GM18502 (cell line): Measurements from ENCODE around the gene ABLIM3.

Experiments used
- ATAC-seq: cut with Tn5 transposase; IDR thresholded peaks from one replicate; pipeline ENCODE4 v1.9.1; 2021; ENCODE audit warnings: mild to moderate bottlenecking; ENCODE audit not compliant: unreplicated experiment, poor library complexity

The ABLIM3 gene

GRCh38 chr5:149273950-149274349 lies 132.7 kb downstream of the ABLIM3 start:
- ATAC-seq, result no peak

DNA sequence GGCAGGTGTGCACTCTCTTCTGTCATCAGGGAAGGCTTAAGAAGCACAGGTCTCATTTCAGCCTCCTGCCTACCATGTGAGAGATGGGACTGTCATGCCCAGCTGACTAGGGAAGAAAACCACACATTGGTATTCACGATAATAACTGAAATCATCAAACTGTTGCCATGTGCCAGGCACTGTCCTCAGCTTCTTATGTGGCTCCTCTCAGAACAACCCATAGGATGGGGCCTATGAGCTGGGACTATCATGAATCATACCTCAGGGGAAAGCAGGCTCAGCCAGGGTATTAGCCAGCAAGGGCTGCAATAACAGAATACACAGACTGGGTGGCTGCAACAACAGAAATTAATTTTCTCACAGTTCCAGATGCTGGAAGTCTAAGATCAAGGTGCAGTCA lies 133.6 kb downstream of the ABLIM3 start:
- no peak for ATAC-seq

DNA sequence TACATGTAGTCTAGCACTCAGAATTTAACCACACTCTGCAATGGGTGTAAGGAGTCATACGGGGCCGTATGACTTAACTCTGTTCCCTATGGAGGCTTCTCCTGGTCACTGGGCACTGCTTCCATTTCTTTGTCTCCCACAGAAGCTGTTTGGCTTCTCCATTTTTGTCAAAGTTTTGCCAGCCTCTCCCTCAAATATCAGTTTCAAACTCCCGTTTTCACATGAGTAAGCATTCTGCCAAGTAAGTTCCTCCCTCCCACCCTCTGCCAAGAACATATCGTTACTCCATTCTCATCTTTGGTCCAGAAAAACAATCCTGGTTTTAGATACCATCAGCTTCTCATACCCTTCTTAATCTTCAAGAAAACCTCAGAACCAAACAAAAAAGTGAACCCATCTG lies 136.5 kb downstream of the ABLIM3 start:
- ATAC-seq, result no peak

DNA sequence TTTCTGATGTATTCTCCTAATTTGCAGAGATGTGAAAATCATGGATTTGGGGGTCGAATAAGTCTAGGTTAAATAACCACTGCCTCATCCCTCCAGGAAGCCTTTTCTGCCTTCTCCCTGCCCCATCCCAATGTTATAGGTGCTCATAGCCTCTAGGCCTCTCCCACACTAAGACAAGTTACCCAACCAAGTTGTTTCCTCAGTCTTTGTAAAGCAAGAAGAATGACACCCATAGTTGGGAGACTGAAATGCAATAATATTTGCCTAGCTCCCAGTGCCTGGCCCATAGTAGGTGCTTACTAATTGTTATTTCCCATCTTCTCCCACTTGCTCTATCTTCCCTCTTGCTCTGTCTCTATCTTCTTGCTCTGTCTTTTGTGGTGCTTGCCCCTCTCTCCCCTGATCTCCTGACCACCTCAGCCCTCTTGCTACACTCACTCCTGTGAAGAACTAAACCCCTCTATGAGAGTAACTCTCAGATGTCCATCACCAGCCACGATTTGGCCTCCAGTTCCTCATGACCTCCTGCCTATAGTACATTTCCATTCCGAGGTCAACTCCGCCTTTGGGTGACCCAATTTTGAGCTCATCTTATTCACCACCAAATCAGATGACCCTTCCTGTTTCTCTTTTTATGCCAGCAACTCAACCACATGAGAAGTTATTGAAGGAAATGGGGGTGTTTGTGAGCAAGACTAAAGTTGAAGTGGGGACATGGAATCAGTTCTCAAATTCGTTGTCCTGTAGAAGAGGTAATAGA lies 137.3 kb downstream of the ABLIM3 start:
- ATAC-seq, result no peak

GRCh38 chr5:149279661-149280060 lies 138.4 kb downstream of the ABLIM3 start:
- no peak for ATAC-seq

GRCh38 chr5:149280124-149280523 lies 138.8 kb downstream of the ABLIM3 start:
- no peak for ATAC-seq

GRCh38 chr5:149280802-149281201 lies 139.5 kb downstream of the ABLIM3 start:
- ATAC-seq, result no peak

DNA sequence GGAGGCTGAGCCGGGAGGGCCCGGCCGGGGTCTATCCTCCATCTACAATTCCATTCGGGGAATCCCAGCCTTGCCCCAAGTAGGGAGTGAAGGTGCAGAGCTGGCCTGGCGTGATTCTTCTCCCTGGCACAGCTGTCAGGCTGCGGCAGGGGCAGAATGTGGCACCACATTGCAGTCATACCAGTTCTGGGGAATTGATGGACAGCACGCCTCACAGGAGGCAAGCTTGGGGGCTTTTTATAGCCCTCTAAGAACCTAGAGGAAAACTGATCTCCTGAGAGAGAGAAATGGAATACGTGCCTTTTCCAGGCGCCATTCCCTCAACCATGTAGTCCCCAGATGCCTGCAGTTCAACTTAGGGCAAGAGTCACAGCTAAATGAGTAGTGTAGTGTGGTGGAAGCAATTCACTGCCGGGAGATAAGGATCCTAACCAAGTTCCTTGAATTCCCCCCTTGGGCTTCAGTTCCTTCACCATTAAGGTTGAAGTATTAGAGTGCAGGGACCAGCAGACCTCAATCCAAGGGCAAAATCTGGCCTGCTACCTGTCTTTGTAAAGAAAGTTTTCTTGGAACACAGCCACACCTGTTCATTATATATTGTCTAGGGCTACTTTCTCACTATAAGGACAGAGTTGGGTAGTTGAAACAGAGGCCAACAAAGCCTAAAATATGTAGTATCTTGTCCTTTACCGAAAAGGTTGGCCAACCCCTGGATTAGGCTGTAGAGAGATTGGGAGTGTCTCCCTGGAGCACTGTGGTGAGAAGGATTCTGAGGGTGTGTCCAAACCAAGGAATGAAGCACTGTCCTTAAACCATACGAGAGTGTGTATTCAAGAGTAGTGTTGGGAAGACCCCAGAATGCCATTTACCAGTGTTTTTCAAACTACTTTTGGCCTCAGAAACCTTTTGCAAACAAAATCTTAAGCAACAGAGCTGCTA lies 141.0 kb downstream of the ABLIM3 start:
- ATAC-seq, result no peak

DNA sequence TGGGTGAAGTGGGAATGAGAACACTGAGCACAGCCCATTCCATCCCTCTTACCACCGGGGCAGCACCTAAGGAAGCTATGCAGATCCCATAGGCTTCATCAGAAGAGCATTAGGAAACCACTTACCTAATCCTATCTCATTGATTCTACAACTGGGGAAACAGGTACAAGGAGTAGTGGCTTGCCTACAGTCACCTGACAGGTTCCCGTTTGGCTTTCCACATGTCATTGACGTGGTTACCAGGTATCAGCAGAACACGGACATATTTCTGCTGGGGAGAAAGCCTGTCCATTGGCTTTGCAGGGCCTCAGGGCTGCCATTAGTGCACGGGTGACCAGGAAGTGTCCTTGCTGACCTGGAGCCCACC lies 141.7 kb downstream of the ABLIM3 start:
- no peak for ATAC-seq

- no peak for ATAC-seq
Measured at GRCh38 chr5:149283626-149284480, 142.6 kb downstream of the ABLIM3 start.

GRCh38 chr5:149284501-149284900 lies 143.2 kb downstream of the ABLIM3 start:
- no peak for ATAC-seq

DNA sequence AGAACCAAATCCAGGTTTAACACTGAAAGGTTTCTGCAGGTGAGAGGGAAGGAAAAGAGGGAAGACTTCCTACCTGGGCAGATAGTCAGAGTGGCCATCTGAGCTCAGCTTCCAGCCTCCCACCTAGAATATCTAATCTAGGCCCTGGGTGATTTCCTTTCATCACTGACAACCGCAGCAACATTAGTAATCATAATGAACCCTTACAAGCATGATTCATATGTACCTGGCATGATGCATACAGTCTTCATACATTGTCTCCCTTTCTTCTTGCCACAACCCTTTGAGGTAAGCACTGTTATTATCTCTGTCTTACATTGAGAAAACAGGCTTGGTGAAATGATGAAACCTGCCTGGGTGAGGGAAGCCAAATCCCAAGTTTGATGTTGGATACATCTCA lies 143.9 kb downstream of the ABLIM3 start:
- no peak for ATAC-seq

GRCh38 chr5:149288436-149288835 lies 147.1 kb downstream of the ABLIM3 start:
- ATAC-seq, result no peak

DNA sequence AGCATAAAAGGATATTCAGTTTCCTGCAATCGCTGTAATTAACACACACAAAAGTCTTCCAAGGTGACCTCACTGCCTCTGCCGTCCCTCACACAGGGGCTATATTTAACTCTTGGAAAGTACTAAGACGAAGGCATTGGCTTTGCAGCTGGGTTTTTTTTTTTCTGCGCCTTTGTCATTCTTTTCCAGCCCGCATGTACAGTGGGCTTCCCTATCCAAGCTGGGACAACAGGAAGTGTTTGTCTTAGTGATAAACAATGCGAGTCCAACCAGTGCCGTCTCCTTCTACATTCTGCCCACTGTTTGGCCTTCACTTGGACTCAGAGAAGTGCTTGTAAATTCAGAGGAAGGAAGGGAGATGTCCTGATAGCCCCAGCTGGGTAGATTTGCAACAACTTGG lies 148.0 kb downstream of the ABLIM3 start:
- ATAC-seq, result no peak

GRCh38 chr5:149294872-149295829 lies 153.9 kb downstream of the ABLIM3 start:
- no peak for ATAC-seq

DNA sequence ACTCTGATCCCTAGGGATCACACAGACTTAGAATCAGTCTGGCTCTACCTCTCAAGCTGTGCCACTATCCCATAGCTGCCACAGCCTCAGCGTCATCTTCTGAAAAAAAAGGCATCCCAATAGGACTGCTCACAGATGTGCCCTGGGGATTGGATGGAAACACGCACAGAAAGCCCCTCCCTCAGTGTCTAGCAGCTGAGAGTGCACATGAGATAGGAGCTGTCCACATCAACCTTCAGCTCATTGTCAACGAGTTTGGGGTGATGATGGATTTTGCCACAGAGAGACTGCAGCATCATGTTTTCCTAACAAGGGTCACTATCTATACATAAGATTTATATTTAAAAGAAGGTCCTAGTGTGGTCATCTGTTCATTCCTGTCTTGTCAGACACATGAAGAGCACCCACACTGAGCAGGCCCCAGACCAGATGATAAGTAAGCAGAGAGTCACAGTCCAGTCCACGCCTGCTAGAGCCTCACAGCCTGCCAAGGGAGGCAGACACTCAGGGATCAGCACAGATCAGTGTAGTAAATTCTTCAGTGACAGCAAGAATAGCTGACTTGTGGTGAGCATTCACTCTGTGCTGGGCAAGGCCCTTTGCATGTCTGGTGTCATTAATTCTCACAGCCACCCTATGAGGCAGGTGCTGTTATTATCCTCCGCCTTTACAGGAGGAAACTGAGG lies 156.2 kb downstream of the ABLIM3 start:
- no peak for ATAC-seq

GRCh38 chr5:149298163-149298562 lies 156.9 kb downstream of the ABLIM3 start:
- ATAC-seq, result no peak

GRCh38 chr5:149298842-149299404 lies 157.6 kb downstream of the ABLIM3 start:
- no peak for ATAC-seq
